Measurements from ENCODE around the gene PRKCH. TPM values are rescaled to one million over a fixed set of nuclear protein-coding genes. Genes with fewer than 3 reads are reported as not detected.

PRKCH gene
- total RNA-seq, 5 donors from 2014 or later (not counting 1 experiment from before 2014, with no cell fraction given), result 267 to 436 (median 326) TPM

GRCh38 chr14:61388173-61388975, 67.0 kb downstream of the PRKCH start:
- H3K4me3 ChIP-seq (ENCODE audit: control insufficient read depth in 1 of 2, extremely low read depth in 1 of 2, low read length in 1 of 2), result peak overlapping the region; percentile 11 to 23
- 20% methylated on average over 7 of the region's 7 CpGs for WGBS (ENCODE audit: insufficient coverage)

GRCh38 chr14:61388976-61389576, 67.7 kb downstream of the PRKCH start:
- ATAC-seq (replicated peaks in 1 of 4) (no peak), DNase-seq (peak in 2 of 35 experiments; percentile 27 to 44)
- WGBS (ENCODE audit: insufficient coverage), result 61% methylated on average over 4 of the region's 5 CpGs
- no peaks in the 10 kb centered on the region for H3K27me3 Mint-ChIP-seq
- Histone ChIP-seq H3K27me3 (replicated peaks in 1 of 2; ENCODE audit: control insufficient read depth in 2 of 2, extremely low read depth in 1 of 2, insufficient read depth in 2 of 2, low read length in 1 of 2) (no peaks in the 10 kb centered on the region), H3K4me3 (ENCODE audit: control insufficient read depth in 1 of 2, extremely low read depth in 1 of 2, low read length in 1 of 2) (peak overlapping the region in 1 of 2 donors; percentile 2), H3K36me3 (ENCODE audit: control insufficient read depth in 2 of 2, extremely low read depth in 1 of 2, insufficient read depth in 1 of 2, low read length in 1 of 2) (peaks cover 4 to 27% of the 10 kb centered on the region in 2 donors), H3K9me3 (no peaks in the 10 kb centered on the region), H3K27ac (ENCODE audit: low read length) (peak overlapping the region; percentile 90), H3K4me1 (ENCODE audit: control insufficient read depth in 1 of 2, extremely low read depth in 1 of 2, insufficient read depth in 2 of 2, low read length in 2 of 2) (peaks cover 69 to 84% of the 10 kb centered on the region in 2 experiments)
- H3K4me1 Mint-ChIP-seq, result peaks cover 0 to 1% (median 0%) of the 10 kb centered on the region in 3 donors
- no peaks in the 10 kb centered on the region for H3K9me3 Mint-ChIP-seq
- CTCF ChIA-PET, result interaction anchor here (0.6 to 1.9 kb wide), 16 partner anchors 11 to 93 kb away, joined by 3 to 9 read pairs (median 4); no protein-coding TSS in a partner anchor
- POLR2A ChIA-PET, result interaction anchor here (0.6 to 1.7 kb wide), 13 partner anchors 12 to 68 kb away, joined by 3 to 7 read pairs (median 4); partner anchors contain the start of gene PRKCH (in 1 of the 2)
- H3K4me3 Mint-ChIP-seq, result peak overlapping the region in 2 of 3 donors; percentile 62 to 71
- H3K27ac Mint-ChIP-seq, result no peak overlapping the region
- H3K36me3 Mint-ChIP-seq, result peaks cover 16% of the 10 kb centered on the region

More at GRCh38 chr14:61388173-61388975, 67.0 kb downstream of the PRKCH start:
- DNase-seq (peak in 7 of 35 experiments; percentile 14 to 63 (median 31)), ATAC-seq (replicated peaks in 1 of 4) (peak; percentile 72 to 76 (median 73))
- Mint-ChIP-seq H3K4me3 (peak overlapping the region in 1 of 3 donors; percentile 62), H3K27me3 (no peaks in the 10 kb centered on the region), H3K9me3 (no peaks in the 10 kb centered on the region), H3K4me1 (no peaks in the 10 kb centered on the region), H3K36me3 (peaks cover 13% of the 10 kb centered on the region), H3K27ac (no peak overlapping the region)
- Histone ChIP-seq H3K4me1 (ENCODE audit: control insufficient read depth in 1 of 2, extremely low read depth in 1 of 2, insufficient read depth in 2 of 2, low read length in 2 of 2) (peaks cover 72 to 84% of the 10 kb centered on the region in 2 experiments), H3K27me3 (replicated peaks in 1 of 2; ENCODE audit: control insufficient read depth in 2 of 2, extremely low read depth in 1 of 2, insufficient read depth in 2 of 2, low read length in 1 of 2) (no peaks in the 10 kb centered on the region), H3K9me3 (no peaks in the 10 kb centered on the region), H3K36me3 (ENCODE audit: control insufficient read depth in 2 of 2, extremely low read depth in 1 of 2, insufficient read depth in 1 of 2, low read length in 1 of 2) (peaks cover 3 to 20% of the 10 kb centered on the region in 2 donors), H3K27ac (ENCODE audit: low read length) (peak overlapping the region; percentile 90)
- ChIA-PET POLR2A (interaction anchor here (0.6 to 1.7 kb wide), 12 partner anchors 15 to 67 kb away, joined by 3 to 9 read pairs (median 4); partner anchors contain the start of gene PRKCH (in 1 of the 2)), CTCF (interaction anchor here (0.6 to 1.9 kb wide), 17 partner anchors 10 to 355 kb away, joined by 3 to 9 read pairs (median 4); no protein-coding TSS in a partner anchor)

GRCh38 chr14:61391119-61391518, 69.7 kb downstream of the PRKCH start:
- Mint-ChIP-seq H3K27ac (peak overlapping the region in 1 of 2 donors; percentile 81), H3K9me3 (no peaks in the 10 kb centered on the region), H3K27me3 (no peaks in the 10 kb centered on the region), H3K36me3 (peaks cover 28% of the 10 kb centered on the region), H3K4me1 (peaks cover 0 to 21% (median 2%) of the 10 kb centered on the region in 3 donors), H3K4me3 (peak overlapping the region in 2 of 3 donors; percentile 65 to 71)
- Histone ChIP-seq H3K9me3 (no peaks in the 10 kb centered on the region), H3K36me3 (ENCODE audit: control insufficient read depth in 2 of 2, extremely low read depth in 1 of 2, insufficient read depth in 1 of 2, low read length in 1 of 2) (peaks cover 4 to 43% of the 10 kb centered on the region in 2 donors), H3K4me1 (ENCODE audit: control insufficient read depth in 1 of 2, extremely low read depth in 1 of 2, insufficient read depth in 2 of 2, low read length in 2 of 2) (peaks cover 69 to 77% of the 10 kb centered on the region in 2 experiments), H3K27ac (ENCODE audit: low read length) (peak overlapping the region; percentile 90), H3K4me3 (ENCODE audit: control insufficient read depth in 1 of 2, extremely low read depth in 1 of 2, low read length in 1 of 2) (peak overlapping the region in 1 of 2 donors; percentile 0), H3K27me3 (replicated peaks in 1 of 2; ENCODE audit: control insufficient read depth in 2 of 2, extremely low read depth in 1 of 2, insufficient read depth in 2 of 2, low read length in 1 of 2) (no peaks in the 10 kb centered on the region)
- DNase-seq (peak in 1 of 35 experiments; percentile 49), ATAC-seq (replicated peaks in 1 of 4) (no peak)
- POLR2A ChIA-PET, result interaction anchor here in 1 of 2 donors (1.0 kb wide), 1 partner anchor 12 kb away, joined by 3 read pairs; no protein-coding TSS in a partner anchor
- 0% methylated on average over 1 of the region's 3 CpGs for WGBS (ENCODE audit: insufficient coverage)
- CTCF ChIA-PET, result interaction anchor here in 1 of 2 donors (0.9 to 1.8 kb wide), 3 partner anchors 12 to 69 kb away, joined by 3 to 6 read pairs (median 3); no protein-coding TSS in a partner anchor

GRCh38 chr14:61392297-61392696, 70.9 kb downstream of the PRKCH start:
- Mint-ChIP-seq H3K4me3 (peak overlapping the region in 1 of 3 donors; percentile 42), H3K27ac (peak overlapping the region; percentile 79 to 81), H3K36me3 (peaks cover 32% of the 10 kb centered on the region), H3K9me3 (no peaks in the 10 kb centered on the region), H3K27me3 (no peaks in the 10 kb centered on the region), H3K4me1 (peaks cover 0 to 33% (median 14%) of the 10 kb centered on the region in 3 donors)
- no CpG with 5 or more reads among the region's 1 CpG for WGBS (ENCODE audit: insufficient coverage)
- H3K27me3 ChIP-seq (replicated peaks in 1 of 2; ENCODE audit: control insufficient read depth in 2 of 2, extremely low read depth in 1 of 2, insufficient read depth in 2 of 2, low read length in 1 of 2), result no peaks in the 10 kb centered on the region
- ChIA-PET POLR2A (no interaction called here), CTCF (no interaction called here)
- ATAC-seq (replicated peaks in 1 of 4) (no peak), DNase-seq (no peak)
- H3K4me3 ChIP-seq (ENCODE audit: control insufficient read depth in 1 of 2, extremely low read depth in 1 of 2, low read length in 1 of 2), result no peak overlapping the region
- peaks cover 69 to 76% of the 10 kb centered on the region in 2 experiments for H3K4me1 ChIP-seq (ENCODE audit: control insufficient read depth in 1 of 2, extremely low read depth in 1 of 2, insufficient read depth in 2 of 2, low read length in 2 of 2)
- no peaks in the 10 kb centered on the region for H3K9me3 ChIP-seq
- H3K36me3 ChIP-seq (ENCODE audit: control insufficient read depth in 2 of 2, extremely low read depth in 1 of 2, insufficient read depth in 1 of 2, low read length in 1 of 2), result peaks cover 4 to 39% of the 10 kb centered on the region in 2 donors
- H3K27ac ChIP-seq (ENCODE audit: low read length), result peak overlapping the region; percentile 90

- Histone ChIP-seq H3K9me3 (no peaks in the 10 kb centered on the region), H3K36me3 (ENCODE audit: control insufficient read depth in 2 of 2, extremely low read depth in 1 of 2, insufficient read depth in 1 of 2, low read length in 1 of 2) (peaks cover 4 to 37% of the 10 kb centered on the region in 2 donors), H3K27me3 (replicated peaks in 1 of 2; ENCODE audit: control insufficient read depth in 2 of 2, extremely low read depth in 1 of 2, insufficient read depth in 2 of 2, low read length in 1 of 2) (no peaks in the 10 kb centered on the region), H3K4me3 (ENCODE audit: control insufficient read depth in 1 of 2, extremely low read depth in 1 of 2, low read length in 1 of 2) (no peak overlapping the region), H3K27ac (ENCODE audit: low read length) (no peak overlapping the region), H3K4me1 (ENCODE audit: control insufficient read depth in 1 of 2, extremely low read depth in 1 of 2, insufficient read depth in 2 of 2, low read length in 2 of 2) (peaks cover 56 to 79% of the 10 kb centered on the region in 2 experiments)
- WGBS (ENCODE audit: insufficient coverage), result no CpG with 5 or more reads among the region's 1 CpG
- ChIA-PET POLR2A (interaction anchor here (0.6 to 1.5 kb wide), 6 partner anchors 12 to 331 kb away, joined by 3 to 11 read pairs (median 4); no protein-coding TSS in a partner anchor), CTCF (interaction anchor here (0.5 to 1.5 kb wide), 3 partner anchors 12 to 351 kb away, joined by 3 to 7 read pairs (median 3); no protein-coding TSS in a partner anchor)
- H3K4me1 Mint-ChIP-seq, result peaks cover 0 to 54% (median 34%) of the 10 kb centered on the region in 3 donors
- no peaks in the 10 kb centered on the region for H3K27me3 Mint-ChIP-seq
- H3K9me3 Mint-ChIP-seq, result no peaks in the 10 kb centered on the region
- ATAC-seq (replicated peaks in 1 of 4), result no peak
- peak overlapping the region in 2 of 3 donors; percentile 4 to 71 for H3K4me3 Mint-ChIP-seq
- DNase-seq, result no peak
- H3K27ac Mint-ChIP-seq, result peak overlapping the region; percentile 84 to 95
- peaks cover 32% of the 10 kb centered on the region for H3K36me3 Mint-ChIP-seq
Measured at GRCh38 chr14:61394542-61394941, 73.2 kb downstream of the PRKCH start.

Data from T-cell (primary cell).